ENCODE data around the gene CIRBP. TPM values are rescaled to one million over a fixed set of nuclear protein-coding genes. Genes with fewer than 3 reads are reported as not detected.
A peak's percentile ranks its signal among the peaks of the same experiment; 100 is the strongest.

Gene CIRBP
- 100 to 1,000 TPM in 1 of 2 donors, 10 to 100 TPM in 1; 80.5 to 135 TPM for total RNA-seq
- polyA plus RNA-seq: 100 to 1,000 TPM in 1 of 2 donors, 10 to 100 TPM in 1; 41.1 to 113 TPM

DNA sequence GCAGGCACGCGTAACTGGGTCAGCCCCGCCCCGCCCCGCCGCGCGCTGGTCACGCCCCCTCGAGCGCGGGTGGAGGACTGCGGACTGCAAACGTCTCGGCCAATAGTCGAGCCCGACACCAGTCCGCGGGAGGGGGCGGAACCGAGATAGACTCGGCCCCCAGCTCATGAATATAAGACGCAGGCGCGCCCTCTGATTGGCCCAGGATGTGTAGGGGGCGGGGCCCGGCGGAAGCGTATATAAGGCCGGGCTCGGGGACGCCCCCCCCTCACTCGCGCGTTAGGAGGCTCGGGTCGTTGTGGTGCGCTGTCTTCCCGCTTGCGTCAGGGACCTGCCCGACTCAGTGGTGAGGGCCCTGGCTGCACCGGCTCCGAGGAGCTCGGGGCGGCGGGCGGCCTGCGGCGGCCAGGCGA lies at the start of gene CIRBP:
Gene CIRBP, plus strand, starts transcription at position 268 of the 413 bp plus-strand sequence. CDS start 1,602 bp downstream, outside the sequence.
- no peak for TF ChIP-seq FOXA2 (IDR thresholded peaks at IDR 0.05)
- TF ChIP-seq, protein P1, sequence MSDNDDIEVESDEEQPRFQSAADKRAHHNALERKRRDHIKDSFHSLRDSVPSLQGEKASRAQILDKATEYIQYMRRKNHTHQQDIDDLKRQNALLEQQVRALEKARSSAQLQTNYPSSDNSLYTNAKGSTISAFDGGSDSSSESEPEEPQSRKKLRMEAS (IDR thresholded peaks at IDR 0.05): no peak
- TF ChIP-seq, protein P2, sequence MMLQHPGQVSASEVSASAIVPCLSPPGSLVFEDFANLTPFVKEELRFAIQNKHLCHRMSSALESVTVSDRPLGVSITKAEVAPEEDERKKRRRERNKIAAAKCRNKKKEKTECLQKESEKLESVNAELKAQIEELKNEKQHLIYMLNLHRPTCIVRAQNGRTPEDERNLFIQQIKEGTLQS (IDR thresholded peaks at IDR 0.05): no peak
- TF ChIP-seq, protein P3, sequence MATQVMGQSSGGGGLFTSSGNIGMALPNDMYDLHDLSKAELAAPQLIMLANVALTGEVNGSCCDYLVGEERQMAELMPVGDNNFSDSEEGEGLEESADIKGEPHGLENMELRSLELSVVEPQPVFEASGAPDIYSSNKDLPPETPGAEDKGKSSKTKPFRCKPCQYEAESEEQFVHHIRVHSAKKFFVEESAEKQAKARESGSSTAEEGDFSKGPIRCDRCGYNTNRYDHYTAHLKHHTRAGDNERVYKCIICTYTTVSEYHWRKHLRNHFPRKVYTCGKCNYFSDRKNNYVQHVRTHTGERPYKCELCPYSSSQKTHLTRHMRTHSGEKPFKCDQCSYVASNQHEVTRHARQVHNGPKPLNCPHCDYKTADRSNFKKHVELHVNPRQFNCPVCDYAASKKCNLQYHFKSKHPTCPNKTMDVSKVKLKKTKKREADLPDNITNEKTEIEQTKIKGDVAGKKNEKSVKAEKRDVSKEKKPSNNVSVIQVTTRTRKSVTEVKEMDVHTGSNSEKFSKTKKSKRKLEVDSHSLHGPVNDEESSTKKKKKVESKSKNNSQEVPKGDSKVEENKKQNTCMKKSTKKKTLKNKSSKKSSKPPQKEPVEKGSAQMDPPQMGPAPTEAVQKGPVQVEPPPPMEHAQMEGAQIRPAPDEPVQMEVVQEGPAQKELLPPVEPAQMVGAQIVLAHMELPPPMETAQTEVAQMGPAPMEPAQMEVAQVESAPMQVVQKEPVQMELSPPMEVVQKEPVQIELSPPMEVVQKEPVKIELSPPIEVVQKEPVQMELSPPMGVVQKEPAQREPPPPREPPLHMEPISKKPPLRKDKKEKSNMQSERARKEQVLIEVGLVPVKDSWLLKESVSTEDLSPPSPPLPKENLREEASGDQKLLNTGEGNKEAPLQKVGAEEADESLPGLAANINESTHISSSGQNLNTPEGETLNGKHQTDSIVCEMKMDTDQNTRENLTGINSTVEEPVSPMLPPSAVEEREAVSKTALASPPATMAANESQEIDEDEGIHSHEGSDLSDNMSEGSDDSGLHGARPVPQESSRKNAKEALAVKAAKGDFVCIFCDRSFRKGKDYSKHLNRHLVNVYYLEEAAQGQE (IDR thresholded peaks at IDR 0.05): peak; percentile 94
- peak; percentile 95 for TF ChIP-seq TAF1 (conservative IDR thresholded peaks at IDR 0.05)
- TF ChIP-seq, protein P4, sequence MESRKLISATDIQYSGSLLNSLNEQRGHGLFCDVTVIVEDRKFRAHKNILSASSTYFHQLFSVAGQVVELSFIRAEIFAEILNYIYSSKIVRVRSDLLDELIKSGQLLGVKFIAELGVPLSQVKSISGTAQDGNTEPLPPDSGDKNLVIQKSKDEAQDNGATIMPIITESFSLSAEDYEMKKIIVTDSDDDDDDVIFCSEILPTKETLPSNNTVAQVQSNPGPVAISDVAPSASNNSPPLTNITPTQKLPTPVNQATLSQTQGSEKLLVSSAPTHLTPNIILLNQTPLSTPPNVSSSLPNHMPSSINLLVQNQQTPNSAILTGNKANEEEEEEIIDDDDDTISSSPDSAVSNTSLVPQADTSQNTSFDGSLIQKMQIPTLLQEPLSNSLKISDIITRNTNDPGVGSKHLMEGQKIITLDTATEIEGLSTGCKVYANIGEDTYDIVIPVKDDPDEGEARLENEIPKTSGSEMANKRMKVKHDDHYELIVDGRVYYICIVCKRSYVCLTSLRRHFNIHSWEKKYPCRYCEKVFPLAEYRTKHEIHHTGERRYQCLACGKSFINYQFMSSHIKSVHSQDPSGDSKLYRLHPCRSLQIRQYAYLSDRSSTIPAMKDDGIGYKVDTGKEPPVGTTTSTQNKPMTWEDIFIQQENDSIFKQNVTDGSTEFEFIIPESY (IDR thresholded peaks at IDR 0.05): no peak
- TF ChIP-seq, protein P5, sequence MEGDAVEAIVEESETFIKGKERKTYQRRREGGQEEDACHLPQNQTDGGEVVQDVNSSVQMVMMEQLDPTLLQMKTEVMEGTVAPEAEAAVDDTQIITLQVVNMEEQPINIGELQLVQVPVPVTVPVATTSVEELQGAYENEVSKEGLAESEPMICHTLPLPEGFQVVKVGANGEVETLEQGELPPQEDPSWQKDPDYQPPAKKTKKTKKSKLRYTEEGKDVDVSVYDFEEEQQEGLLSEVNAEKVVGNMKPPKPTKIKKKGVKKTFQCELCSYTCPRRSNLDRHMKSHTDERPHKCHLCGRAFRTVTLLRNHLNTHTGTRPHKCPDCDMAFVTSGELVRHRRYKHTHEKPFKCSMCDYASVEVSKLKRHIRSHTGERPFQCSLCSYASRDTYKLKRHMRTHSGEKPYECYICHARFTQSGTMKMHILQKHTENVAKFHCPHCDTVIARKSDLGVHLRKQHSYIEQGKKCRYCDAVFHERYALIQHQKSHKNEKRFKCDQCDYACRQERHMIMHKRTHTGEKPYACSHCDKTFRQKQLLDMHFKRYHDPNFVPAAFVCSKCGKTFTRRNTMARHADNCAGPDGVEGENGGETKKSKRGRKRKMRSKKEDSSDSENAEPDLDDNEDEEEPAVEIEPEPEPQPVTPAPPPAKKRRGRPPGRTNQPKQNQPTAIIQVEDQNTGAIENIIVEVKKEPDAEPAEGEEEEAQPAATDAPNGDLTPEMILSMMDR (IDR thresholded peaks at IDR 0.05; ENCODE audit: low read depth, low read length, missing input control): no peak
- TF ChIP-seq GABPA (IDR thresholded peaks at IDR 0.05 in 1 of 2, conservative IDR thresholded peaks at IDR 0.05 in 1 of 2): peak in 1 of 2 donors; percentile 30
- peak; percentile 34 to 40 for TF ChIP-seq HNF4A (conservative IDR thresholded peaks at IDR 0.05)
- peak; percentile 92 for TF ChIP-seq SP1 (IDR thresholded peaks at IDR 0.05)
- TF ChIP-seq EGR1 (IDR thresholded peaks at IDR 0.05; ENCODE audit: low read depth in 2 of 2): peak; percentile 25 to 39
- Histone ChIP-seq H3K27ac (ENCODE audit: low read depth in 1 of 2, low read length in 2 of 2) (peak within 1 kb of the TSS; percentile 90 to 91), H3K4me1 (ENCODE audit: control insufficient read depth in 4 of 4, insufficient read depth in 4 of 4, low read length in 3 of 4) (peaks cover 36 to 79% (median 68%) of the 10 kb centered on the region in 4 donors), H3K36me3 (ENCODE audit: control insufficient read depth in 4 of 4, insufficient read depth in 3 of 4, low read depth in 1 of 4, low read length in 3 of 4) (peaks cover 16 to 23% (median 17%) of the 10 kb centered on the region in 4 donors), H3K27me3 (ENCODE audit: control insufficient read depth in 4 of 4, insufficient read depth in 4 of 4, low read length in 3 of 4) (no peaks in the 10 kb centered on the region), H3K9ac (ENCODE audit: low read depth in 1 of 2, low read length in 2 of 2) (peak within 1 kb of the TSS; percentile 78 to 86), H3K4me3 (ENCODE audit: low read depth in 1 of 3, low read length in 3 of 3) (peak within 1 kb of the TSS; percentile 77 to 90 (median 86)), H3K9me3 (ENCODE audit: control insufficient read depth in 4 of 4, low read length in 3 of 4) (no peaks in the 10 kb centered on the region)
- under 1% methylated on average over 50 of the region's 50 CpGs for whole genome bisulfite sequencing
- DNase-seq (ENCODE audit: low spot score): peak; percentile 99

DNA sequence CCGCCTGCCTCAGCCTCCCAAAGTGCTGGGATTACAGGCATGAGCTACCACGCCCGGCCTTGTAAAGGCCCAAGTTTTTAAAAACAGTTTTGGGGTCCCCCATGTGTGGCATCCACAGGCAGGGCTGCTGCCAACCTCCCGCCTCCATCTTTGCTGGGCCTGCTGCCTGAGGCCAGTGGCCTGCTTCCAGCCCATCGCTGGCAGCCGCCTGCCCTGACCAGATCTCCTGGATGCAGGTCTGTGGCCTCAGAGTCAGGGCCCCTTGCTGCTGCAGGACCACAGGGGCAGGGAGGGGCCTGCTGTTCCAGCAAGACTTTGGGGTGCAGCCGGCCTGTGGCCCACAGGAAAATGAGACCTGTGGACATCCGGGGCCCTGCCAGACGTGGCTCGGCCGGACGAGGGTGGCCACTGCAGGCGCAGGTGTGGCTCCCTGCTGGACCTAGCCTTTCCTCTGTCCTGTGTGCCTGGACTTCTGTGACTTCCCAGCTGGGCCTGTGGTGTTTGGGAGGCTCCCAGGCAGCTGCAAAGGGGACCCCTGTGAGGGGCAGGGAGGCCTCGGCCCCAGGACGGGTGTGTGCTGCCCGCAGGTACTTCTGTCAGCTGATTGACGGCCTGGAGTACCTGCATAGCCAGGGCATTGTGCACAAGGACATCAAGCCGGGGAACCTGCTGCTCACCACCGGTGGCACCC lies 49.2 kb upstream of the CIRBP start:
- no peak for TF ChIP-seq YY1 (IDR thresholded peaks at IDR 0.05)
- no peak for TF ChIP-seq TAF1 (conservative IDR thresholded peaks at IDR 0.05)
- TF ChIP-seq, protein P2 (IDR thresholded peaks at IDR 0.05): no peak
- no peak for TF ChIP-seq RAD21 (IDR thresholded peaks at IDR 0.05)
- no peak for TF ChIP-seq NR2F2 (IDR thresholded peaks at IDR 0.05)
- no peak for TF ChIP-seq FOXA1 (IDR thresholded peaks at IDR 0.05)
- TF ChIP-seq GABPA (IDR thresholded peaks at IDR 0.05 in 1 of 2, conservative IDR thresholded peaks at IDR 0.05 in 1 of 2): no peak
- TF ChIP-seq HNF4G (IDR thresholded peaks at IDR 0.05): no peak
- TF ChIP-seq FOXA2 (IDR thresholded peaks at IDR 0.05): no peak
- no peak for TF ChIP-seq RXRA (IDR thresholded peaks at IDR 0.05)
- TF ChIP-seq HNF4A (conservative IDR thresholded peaks at IDR 0.05): no peak
- Histone ChIP-seq H3K4me1 (ENCODE audit: control insufficient read depth in 4 of 4, insufficient read depth in 4 of 4, low read length in 3 of 4) (peaks cover 6 to 15% (median 12%) of the 10 kb centered on the region in 4 donors), H3K27ac (ENCODE audit: low read depth in 1 of 2, low read length in 2 of 2) (no peak overlapping the region), H3K27me3 (ENCODE audit: control insufficient read depth in 4 of 4, insufficient read depth in 4 of 4, low read length in 3 of 4) (no peaks in the 10 kb centered on the region), H3K36me3 (ENCODE audit: control insufficient read depth in 4 of 4, insufficient read depth in 3 of 4, low read depth in 1 of 4, low read length in 3 of 4) (peaks cover 0 to 19% (median 11%) of the 10 kb centered on the region in 4 donors), H3K9me3 (ENCODE audit: control insufficient read depth in 4 of 4, low read length in 3 of 4) (no peaks in the 10 kb centered on the region), H3K9ac (ENCODE audit: low read depth in 1 of 2, low read length in 2 of 2) (no peak overlapping the region), H3K4me3 (ENCODE audit: low read depth in 1 of 3, low read length in 3 of 3) (no peak overlapping the region)
- DNase-seq (ENCODE audit: low spot score): no peak
- 94% methylated on average over 19 of the region's 19 CpGs for WGBS

Data from liver (tissue), 9 donors.